GM12878 (cell line): ENCODE measurements around the gene CCDC85A. TPM values are rescaled to one million over a fixed set of nuclear protein-coding genes. Genes with fewer than 3 reads are reported as not detected.

Source experiments
- ATAC-seq: fragments of 200-7000 bp; cut with Tn5 transposase; 3 replicates; pipeline ENCODE4 v1.9.1; 2020; ENCODE audit warnings: mild to moderate bottlenecking, moderate library complexity
- BruUV-seq: library from RNA; stranded (reverse); fragments of 400-500 nt; replicated peaks from 2 replicates; lab custom pipeline; 2021; lab: Mats Ljungman, UMichigan
- CTCF ChIA-PET: fragments of 300-600 bp; sonication (Branson Sonifier 250); formaldehyde crosslinking; extraction: SDS; loops from one replicate; lab custom pipeline; 2021; ENCODE audit warnings: inconsistent platforms; lab: Yijun Ruan, JAX
- POLR2A ChIA-PET: fragments of 350-600 bp; formaldehyde crosslinking; extraction: SDS; loops from one replicate; lab custom pipeline; 2021; ENCODE audit warnings: inconsistent platforms; lab: Charles Lee
- RAD21 ChIA-PET: fragments of 300-600 bp; sonication (Branson Sonifier 250); formaldehyde crosslinking; loops from one replicate; lab custom pipeline; 2023; ENCODE audit warnings: antibody characterized with exemption; ENCODE audit not compliant: unreplicated experiment; lab: Charles Lee
- SMC1A ChIA-PET: fragments of 300-600 bp; sonication (Branson Sonifier 250); formaldehyde crosslinking; loops from one replicate; lab custom pipeline; 2023; ENCODE audit not compliant: unreplicated experiment, uncharacterized antibody; lab: Charles Lee
- DNase-seq: peaks from one replicate; pipeline ENCODE4 v3.0.0-alpha.2; 2011; ENCODE audit warnings: low read depth, low spot score
- FAIRE-seq: peaks from 3 replicates; lab custom pipeline; 2011; peaks lifted over from hg19 to GRCh38; lab: Jason Lieb, UNC
- H2AFZ ChIP-seq: 2 replicates; pipeline ENCODE4 v1.6.0; 2011; ENCODE audit warnings: low read depth, low read length, control low read depth; ENCODE audit not compliant: control insufficient read depth
- H3K27ac ChIP-seq: 2 replicates; pipeline ENCODE4 v1.5.1; 2011; ENCODE audit warnings: control low read depth; ENCODE audit not compliant: control insufficient read depth, insufficient read depth
- H3K27me3 ChIP-seq, 2 experiments: replicated peaks in 1 of 2; 2 replicates each; pipeline versions ENCODE4 v1.6.0 to v1.6.1; 2011; ENCODE audit warnings: low read length in 1 of 2; ENCODE audit not compliant: control insufficient read depth in 2 of 2, insufficient read depth in 2 of 2
- H3K36me3 ChIP-seq, 2 experiments: 2 replicates each; pipeline ENCODE4 v1.5.1; 2011; ENCODE audit warnings: low read length in 1 of 2; ENCODE audit not compliant: control insufficient read depth in 2 of 2, insufficient read depth in 2 of 2
- H3K4me1 ChIP-seq: 2 replicates; pipeline ENCODE4 v1.6.1; 2011; ENCODE audit warnings: mild to moderate bottlenecking, low read length, moderate library complexity, mixed read lengths; ENCODE audit not compliant: control insufficient read depth, insufficient read depth
- H3K4me2 ChIP-seq: 2 replicates; pipeline ENCODE4 v1.6.0; 2011; ENCODE audit warnings: control low read depth; ENCODE audit not compliant: control insufficient read depth, insufficient read depth
- H3K4me3 ChIP-seq: fragments of 200-600 bp; sonication (generic); 2 replicates; pipeline ENCODE4 v1.5.1; 2016
- H3K79me2 ChIP-seq: 2 replicates; pipeline ENCODE4 v1.6.0; 2011; ENCODE audit warnings: low read length; ENCODE audit not compliant: control insufficient read depth, insufficient read depth
- H3K9ac ChIP-seq: 2 replicates; pipeline ENCODE4 v1.8.0; 2011; ENCODE audit warnings: low read length, control low read depth, mixed read lengths; ENCODE audit not compliant: control insufficient read depth, insufficient read depth
- H3K9me3 ChIP-seq: replicated peaks from 3 replicates; pipeline ENCODE4 v1.5.1; 2011; ENCODE audit warnings: mild to moderate bottlenecking, low read length; ENCODE audit not compliant: control insufficient read depth, insufficient read depth
- H4K20me1 ChIP-seq: 2 replicates; pipeline ENCODE4 v1.6.0; 2011; ENCODE audit not compliant: control insufficient read depth, insufficient read depth
- BHLHE40 ChIP-seq, 2 experiments: fragments of 450-650 bp in 1 of 2; IDR thresholded peaks; 2 replicates each; pipeline ENCODE4 v1.6.1; 2011 to 2017; ENCODE audit warnings: low read depth in 2 of 2, borderline replicate concordance in 1 of 2, improper control_type of control experiment in 1 of 2, low read length in 1 of 2, mild to moderate bottlenecking in 1 of 2
- CREM ChIP-seq: IDR thresholded peaks from 2 replicates; pipeline ENCODE4 v1.6.1; 2014; ENCODE audit warnings: antibody characterized with exemption, low read depth
- E2F8 ChIP-seq: fragments of 450-650 bp; IDR thresholded peaks from 2 replicates; pipeline ENCODE4 v1.6.1; 2018; ENCODE audit warnings: mild to moderate bottlenecking, low read depth, moderate library complexity; ENCODE audit not compliant: partially characterized antibody
- HDAC6 ChIP-seq: fragments of 200-600 bp; sonication (generic); IDR thresholded peaks from one replicate; pipeline ENCODE4 v1.8.0; 2017; ENCODE audit warnings: antibody characterized with exemption; ENCODE audit not compliant: unreplicated experiment
- PBX3 ChIP-seq: IDR thresholded peaks from 2 replicates; pipeline ENCODE4 v1.6.1; 2011; ENCODE audit warnings: mild to moderate bottlenecking, low read depth, low read length, moderate library complexity; ENCODE audit not compliant: insufficient replicate concordance
- REST ChIP-seq: IDR thresholded peaks from 2 replicates; pipeline ENCODE4 v1.6.1; 2012; ENCODE audit warnings: mild to moderate bottlenecking, low read depth, low read length
- SKIL ChIP-seq: fragments of 450-650 bp; IDR thresholded peaks from 2 replicates; pipeline ENCODE4 v1.6.1; 2017; ENCODE audit warnings: mild to moderate bottlenecking, low read depth, inconsistent platforms; ENCODE audit not compliant: poor library complexity, severe bottlenecking
- TCF7 ChIP-seq: IDR thresholded peaks from 2 replicates; pipeline ENCODE4 v1.6.1; 2014; ENCODE audit warnings: antibody characterized with exemption, borderline replicate concordance
- USF2 ChIP-seq: IDR thresholded peaks from 2 replicates; pipeline ENCODE4 v1.6.1; 2011; ENCODE audit warnings: low read depth, low read length, improper control_type of control experiment, borderline replicate concordance
- ZBED1 ChIP-seq: IDR thresholded peaks from 2 replicates; pipeline ENCODE4 v1.6.1; 2016; ENCODE audit warnings: borderline replicate concordance
- ZNF384 ChIP-seq: IDR thresholded peaks from 2 replicates; pipeline ENCODE4 v1.6.1; 2012; ENCODE audit warnings: low read depth, mild to moderate bottlenecking, low read length, improper control_type of control experiment, borderline replicate concordance
- WGBS: methylation state at CpG from one replicate; pipeline ENCODE4 v1.1.6; 2016; ENCODE audit warnings: low lambda C conversion rate; ENCODE audit not compliant: insufficient replicate concordance, insufficient coverage; ENCODE audit errors: missing lambda C conversion rate; 5-methylcytosine and 5-hydroxymethylcytosine counted together
- in situ Hi-C: fragments of 300-500 bp; cut with MboI; formaldehyde crosslinking; loops from 9 replicates; pipeline ENCODE4 v1.14.3; 2018; ENCODE audit warnings: mixed read lengths
- intact Hi-C: fragments of 100-400 bp; cut with micrococcal nuclease; formaldehyde crosslinking; loops from one replicate; pipeline ENCODE4 v1.14.2; 2022; ENCODE audit not compliant: unreplicated experiment
- polyA plus RNA-seq, 11 experiments: library from polyadenylated mRNA; depleted of rRNA in 4 of 11; unstranded in 6 of 11; stranded (reverse) in 5 of 11; fragments of >200 nt; fragmentation: Nextera tagmentation in 4 of 11; fragmentation: Illumina TruSeq in 1 of 11; extraction: Ambion mirVana in 4 of 11; extraction: Trizol in 1 of 11; gene quantifications; 1 replicate in 1 of 11; 2 replicates in 10 of 11; pipeline versions ENCODE4 v1.2.1 to v1.2.3, GENCODE V29; 2011 to 2016; ENCODE audit warnings: inconsistent platforms in 2 of 11, missing spikeins in 2 of 11, low read depth in 1 of 11
- total RNA-seq, 4 experiments: library from RNA; depleted of rRNA in 3 of 4; stranded (reverse); fragments of >200 nt in 3 of 4; fragmentation: Illumina TruSeq in 1 of 4; extraction: Trizol in 1 of 4; gene quantifications; 2 replicates each; pipeline versions ENCODE4 v1.2.1 to v1.2.3, GENCODE V29; 2013 to 2021

The CCDC85A gene
- total and polyA plus RNA-seq, 10 of the 15 experiments (the other 5 are each of a cell fraction or from before 2014, with no cell fraction given): 0.02 to 0.57 (median 0.04) TPM; not detected in 7

- no peak for TF ChIP-seq E2F8
Measured at GRCh38 chr2:56386657-56387056, 202.9 kb downstream of the CCDC85A start (continued).

GRCh38 chr2:56390644-56391043 is 206.9 kb downstream of the CCDC85A start:
- POLR2A ChIA-PET: no interaction called here
- ATAC-seq: no peak
- no peak for DNase-seq
- Histone ChIP-seq H3K79me2 (no peaks in the 10 kb centered on the region), H3K27me3 (no peaks in the 10 kb centered on the region), H3K9me3 (no peaks in the 10 kb centered on the region), H3K4me3 (no peak overlapping the region), H3K4me1 (no peaks in the 10 kb centered on the region), H4K20me1 (no peaks in the 10 kb centered on the region), H3K4me2 (no peak overlapping the region), H3K27ac (no peak overlapping the region), H3K9ac (no peak overlapping the region), H2AFZ (no peak overlapping the region), H3K36me3 (no peaks in the 10 kb centered on the region)
- intact Hi-C loops (no loop called here), in situ Hi-C loops (no loop called here)
- no peak for FAIRE-seq
- 27% methylated on average over 2 of the region's 2 CpGs for WGBS
- BruUV-seq: no TSS peak
- SMC1A ChIA-PET: no interaction called here
- CTCF ChIA-PET: no interaction called here
- RAD21 ChIA-PET: no interaction called here
- TF ChIP-seq USF2 (no peak), SKIL (no peak), ZNF384 (no peak), HDAC6 (no peak), CREM (no peak), PBX3 (no peak), ZBED1 (no peak), REST (no peak), BHLHE40 (IDR thresholded peaks at IDR 0.05; ENCODE audit: borderline replicate concordance in 1 of 2, low read depth in 2 of 2, low read length in 1 of 2) (no peak), TCF7 (no peak)
